ENCODE data around the gene HDAC4.

The HDAC4 gene

GRCh38 chr2:239143858-239144712 lies 256.7 kb downstream of the HDAC4 start:
- H3K9ac ChIP-seq (ENCODE audit: low read depth, low read length), result no peak overlapping the region
- no peaks in the 10 kb centered on the region for H3K4me1 ChIP-seq (ENCODE audit: insufficient read depth, low read length)
- H3K27ac ChIP-seq (ENCODE audit: low read length), result no peak overlapping the region
- H3K9me3 ChIP-seq (ENCODE audit: insufficient read depth, low read depth, low read length), result no peaks in the 10 kb centered on the region
- H3K27me3 ChIP-seq (ENCODE audit: insufficient read depth, low read length), result no peaks in the 10 kb centered on the region
- no peak overlapping the region for H3K4me3 ChIP-seq (ENCODE audit: low read length)
- H3K36me3 ChIP-seq (ENCODE audit: insufficient read depth, low read depth, low read length), result peaks cover 20% of the 10 kb centered on the region

GRCh38 chr2:239142806-239143205 lies 258.0 kb downstream of the HDAC4 start:
- no peaks in the 10 kb centered on the region for H3K4me1 ChIP-seq (ENCODE audit: insufficient read depth, low read length)
- H3K36me3 ChIP-seq (ENCODE audit: insufficient read depth, low read depth, low read length), result peaks cover 26% of the 10 kb centered on the region
- H3K9ac ChIP-seq (ENCODE audit: low read depth, low read length), result no peak overlapping the region
- H3K4me3 ChIP-seq (ENCODE audit: low read length), result no peak overlapping the region
- no peak overlapping the region for H3K27ac ChIP-seq (ENCODE audit: low read length)
- no peaks in the 10 kb centered on the region for H3K27me3 ChIP-seq (ENCODE audit: insufficient read depth, low read length)
- no peaks in the 10 kb centered on the region for H3K9me3 ChIP-seq (ENCODE audit: insufficient read depth, low read depth, low read length)

GRCh38 chr2:239142296-239142695 lies 258.5 kb downstream of the HDAC4 start:
- H3K9ac ChIP-seq (ENCODE audit: low read depth, low read length), result no peak overlapping the region

GRCh38 chr2:239141021-239141760 lies 259.6 kb downstream of the HDAC4 start:
- Histone ChIP-seq H3K9ac (ENCODE audit: low read depth, low read length) (no peak overlapping the region), H3K36me3 (ENCODE audit: insufficient read depth, low read depth, low read length) (peaks cover 36% of the 10 kb centered on the region), H3K9me3 (ENCODE audit: insufficient read depth, low read depth, low read length) (no peaks in the 10 kb centered on the region), H3K27me3 (ENCODE audit: insufficient read depth, low read length) (no peaks in the 10 kb centered on the region), H3K4me3 (ENCODE audit: low read length) (no peak overlapping the region), H3K4me1 (ENCODE audit: insufficient read depth, low read length) (no peaks in the 10 kb centered on the region), H3K27ac (ENCODE audit: low read length) (no peak overlapping the region)

More at GRCh38 chr2:239142296-239142695, 258.5 kb downstream of the HDAC4 start:
- no peaks in the 10 kb centered on the region for H3K9me3 ChIP-seq (ENCODE audit: insufficient read depth, low read depth, low read length)
- H3K36me3 ChIP-seq (ENCODE audit: insufficient read depth, low read depth, low read length), result peaks cover 29% of the 10 kb centered on the region
- H3K4me3 ChIP-seq (ENCODE audit: low read length), result no peak overlapping the region
- no peaks in the 10 kb centered on the region for H3K4me1 ChIP-seq (ENCODE audit: insufficient read depth, low read length)
- no peak overlapping the region for H3K27ac ChIP-seq (ENCODE audit: low read length)
- H3K27me3 ChIP-seq (ENCODE audit: insufficient read depth, low read length), result no peaks in the 10 kb centered on the region

DNA sequence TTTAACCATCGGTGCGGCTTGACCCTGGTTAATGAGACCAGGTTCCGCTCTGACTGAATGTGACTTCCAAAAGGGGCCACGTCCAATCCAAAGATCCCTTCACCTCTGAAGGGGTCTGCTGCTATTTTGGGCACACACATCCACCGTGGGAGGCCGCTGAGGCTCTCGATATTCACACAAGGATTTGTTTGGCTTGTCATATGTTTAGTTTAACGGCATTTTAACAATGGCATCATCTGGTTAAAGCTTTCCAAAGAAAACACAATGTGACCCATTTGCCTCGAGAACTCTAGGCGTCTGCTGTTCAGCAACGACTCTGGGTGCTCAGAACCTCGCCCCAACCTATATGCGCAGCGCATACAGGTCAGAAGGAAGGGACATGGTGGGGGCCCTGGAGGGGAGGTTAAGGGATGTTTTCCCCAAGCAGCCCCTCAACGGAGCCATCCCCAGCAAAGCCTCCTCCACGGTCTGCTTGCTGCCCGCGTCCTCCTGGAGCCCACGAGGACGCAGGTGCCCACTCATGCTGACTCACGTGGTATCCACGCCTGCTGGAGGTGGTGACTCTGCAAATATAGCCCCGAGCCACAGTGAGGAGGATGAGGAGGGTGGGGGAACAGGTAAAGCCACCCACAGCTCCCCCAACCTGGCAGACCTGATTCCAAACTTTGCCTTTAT lies 260.3 kb downstream of the HDAC4 start:
- no peak overlapping the region for H3K9ac ChIP-seq (ENCODE audit: low read depth, low read length)
- no peaks in the 10 kb centered on the region for H3K27me3 ChIP-seq (ENCODE audit: insufficient read depth, low read length)
- H3K4me1 ChIP-seq (ENCODE audit: insufficient read depth, low read length), result no peaks in the 10 kb centered on the region
- H3K4me3 ChIP-seq (ENCODE audit: low read length), result no peak overlapping the region
- H3K9me3 ChIP-seq (ENCODE audit: insufficient read depth, low read depth, low read length), result no peaks in the 10 kb centered on the region
- no peak overlapping the region for H3K27ac ChIP-seq (ENCODE audit: low read length)
- H3K36me3 ChIP-seq (ENCODE audit: insufficient read depth, low read depth, low read length), result peaks cover 43% of the 10 kb centered on the region

GRCh38 chr2:239139566-239139965 lies 261.3 kb downstream of the HDAC4 start:
- Histone ChIP-seq H3K9ac (ENCODE audit: low read depth, low read length) (no peak overlapping the region), H3K9me3 (ENCODE audit: insufficient read depth, low read depth, low read length) (no peaks in the 10 kb centered on the region), H3K36me3 (ENCODE audit: insufficient read depth, low read depth, low read length) (peaks cover 51% of the 10 kb centered on the region), H3K27ac (ENCODE audit: low read length) (no peak overlapping the region), H3K27me3 (ENCODE audit: insufficient read depth, low read length) (no peaks in the 10 kb centered on the region), H3K4me3 (ENCODE audit: low read length) (no peak overlapping the region), H3K4me1 (ENCODE audit: insufficient read depth, low read length) (no peaks in the 10 kb centered on the region)

GRCh38 chr2:239139101-239139500 lies 261.7 kb downstream of the HDAC4 start:
- Histone ChIP-seq H3K9ac (ENCODE audit: low read depth, low read length) (no peak overlapping the region), H3K27me3 (ENCODE audit: insufficient read depth, low read length) (no peaks in the 10 kb centered on the region), H3K9me3 (ENCODE audit: insufficient read depth, low read depth, low read length) (no peaks in the 10 kb centered on the region), H3K4me3 (ENCODE audit: low read length) (no peak overlapping the region), H3K36me3 (ENCODE audit: insufficient read depth, low read depth, low read length) (peaks cover 55% of the 10 kb centered on the region), H3K4me1 (ENCODE audit: insufficient read depth, low read length) (no peaks in the 10 kb centered on the region), H3K27ac (ENCODE audit: low read length) (no peak overlapping the region)

- Histone ChIP-seq H3K9me3 (ENCODE audit: insufficient read depth, low read depth, low read length) (no peaks in the 10 kb centered on the region), H3K4me3 (ENCODE audit: low read length) (no peak overlapping the region), H3K9ac (ENCODE audit: low read depth, low read length) (no peak overlapping the region), H3K36me3 (ENCODE audit: insufficient read depth, low read depth, low read length) (peaks cover 58% of the 10 kb centered on the region), H3K4me1 (ENCODE audit: insufficient read depth, low read length) (no peaks in the 10 kb centered on the region), H3K27ac (ENCODE audit: low read length) (no peak overlapping the region), H3K27me3 (ENCODE audit: insufficient read depth, low read length) (no peaks in the 10 kb centered on the region)
Measured at GRCh38 chr2:239138610-239139009, 262.2 kb downstream of the HDAC4 start.

DNA sequence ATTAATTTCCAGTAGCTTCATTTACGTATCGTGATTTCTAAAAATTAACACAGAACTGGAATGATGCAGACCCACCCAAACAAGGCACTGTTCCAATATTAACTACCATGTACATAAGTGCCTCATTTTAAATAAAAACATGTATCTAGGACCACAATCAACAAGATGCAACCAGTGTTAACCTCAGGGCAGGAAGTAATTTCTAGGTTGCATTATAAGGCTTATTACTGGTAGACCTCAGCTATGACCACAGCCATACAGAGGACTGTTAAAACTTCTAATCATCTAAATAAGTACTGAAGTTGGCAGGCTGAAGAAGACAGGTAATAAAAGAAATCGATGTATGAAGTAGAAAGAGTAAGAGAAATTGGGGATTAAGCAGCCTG lies 262.9 kb downstream of the HDAC4 start:
- Histone ChIP-seq H3K36me3 (ENCODE audit: insufficient read depth, low read depth, low read length) (peaks cover 56% of the 10 kb centered on the region), H3K4me1 (ENCODE audit: insufficient read depth, low read length) (no peaks in the 10 kb centered on the region), H3K27me3 (ENCODE audit: insufficient read depth, low read length) (no peaks in the 10 kb centered on the region)

DNA sequence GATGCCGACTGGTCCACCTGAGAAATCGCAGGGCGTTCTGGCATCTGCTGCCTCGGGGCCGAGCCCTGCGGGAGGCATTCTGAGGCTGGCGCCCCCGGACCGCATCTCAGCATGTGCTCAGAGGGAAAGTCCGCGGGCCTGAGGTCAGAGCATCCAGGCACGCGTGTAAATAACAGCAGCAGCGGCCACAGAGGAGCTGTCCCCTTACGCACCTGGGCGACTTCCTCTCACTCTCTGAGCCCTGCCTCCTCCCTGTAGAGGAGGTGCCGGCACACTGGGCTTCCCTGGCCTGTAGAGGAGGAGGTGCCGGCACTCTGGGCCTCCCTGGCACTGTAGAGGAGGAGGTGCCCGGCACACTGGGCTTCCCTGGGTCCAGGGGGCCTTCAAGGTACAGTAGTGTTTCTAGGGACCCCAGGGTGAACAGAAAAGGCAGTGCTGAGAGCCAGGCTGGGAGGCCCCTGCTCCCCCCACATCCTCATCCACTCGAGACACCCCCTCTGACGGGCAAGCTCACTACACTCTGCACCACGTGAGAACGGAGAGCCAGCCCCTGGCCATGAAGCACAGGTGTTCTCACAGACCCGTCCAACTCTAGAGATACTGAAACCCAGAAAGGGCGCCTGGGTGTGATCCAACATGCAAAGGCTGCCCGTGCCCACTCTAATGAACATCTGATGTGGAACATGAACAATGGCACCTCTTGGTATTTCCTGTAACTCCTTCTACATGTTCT lies 263.5 kb downstream of the HDAC4 start:
- Histone ChIP-seq H3K4me1 (ENCODE audit: insufficient read depth, low read length) (no peaks in the 10 kb centered on the region), H3K9ac (ENCODE audit: low read depth, low read length) (no peak overlapping the region), H3K9me3 (ENCODE audit: insufficient read depth, low read depth, low read length) (no peaks in the 10 kb centered on the region), H3K27ac (ENCODE audit: low read length) (no peak overlapping the region), H3K27me3 (ENCODE audit: insufficient read depth, low read length) (no peaks in the 10 kb centered on the region), H3K36me3 (ENCODE audit: insufficient read depth, low read depth, low read length) (peaks cover 51% of the 10 kb centered on the region), H3K4me3 (ENCODE audit: low read length) (no peak overlapping the region)

More for the DNA sequence above, 262.9 kb downstream of the HDAC4 start:
- no peaks in the 10 kb centered on the region for H3K9me3 ChIP-seq (ENCODE audit: insufficient read depth, low read depth, low read length)
- no peak overlapping the region for H3K4me3 ChIP-seq (ENCODE audit: low read length)
- no peak overlapping the region for H3K27ac ChIP-seq (ENCODE audit: low read length)
- H3K9ac ChIP-seq (ENCODE audit: low read depth, low read length), result no peak overlapping the region

DNA sequence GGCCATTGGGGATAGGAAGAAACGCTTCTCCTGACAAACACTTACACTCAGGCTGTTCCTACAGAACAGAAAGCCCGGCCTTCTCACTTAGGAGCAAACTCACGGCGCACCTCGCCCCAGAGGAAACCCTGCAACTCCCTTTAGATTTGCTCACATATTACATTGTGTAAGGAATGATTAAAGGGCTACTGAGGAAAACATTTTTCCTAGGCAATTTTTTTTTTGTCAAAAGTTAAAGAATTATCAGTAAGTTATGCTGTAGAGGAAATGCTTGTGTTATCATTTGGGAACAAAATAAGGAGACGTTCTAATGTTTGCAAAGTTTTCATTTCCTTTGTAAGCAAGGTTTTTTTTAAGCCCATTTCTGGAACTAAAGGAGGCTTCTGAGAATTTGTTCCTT lies 264.1 kb downstream of the HDAC4 start:
- Histone ChIP-seq H3K4me3 (ENCODE audit: low read length) (no peak overlapping the region), H3K9ac (ENCODE audit: low read depth, low read length) (no peak overlapping the region), H3K36me3 (ENCODE audit: insufficient read depth, low read depth, low read length) (peaks cover 51% of the 10 kb centered on the region), H3K4me1 (ENCODE audit: insufficient read depth, low read length) (no peaks in the 10 kb centered on the region), H3K27ac (ENCODE audit: low read length) (no peak overlapping the region), H3K9me3 (ENCODE audit: insufficient read depth, low read depth, low read length) (no peaks in the 10 kb centered on the region), H3K27me3 (ENCODE audit: insufficient read depth, low read length) (no peaks in the 10 kb centered on the region)

Data from iPS-20b (cell line).